K562 (cell line): Measurements from ENCODE around the gene BTBD2. TPM values are rescaled to one million over a fixed set of nuclear protein-coding genes. Genes with fewer than 3 reads are reported as not detected.

Experiments used
- ATAC-seq: fragments of 200-7000 bp; cut with Tn5 transposase; 3 replicates; pipeline ENCODE4 v1.9.1; 2020; ENCODE audit warnings: moderate library complexity
- BruUV-seq: library from RNA; stranded (reverse); fragments of 400-500 nt; replicated peaks from 2 replicates; lab custom pipeline; 2021; lab: Mats Ljungman, UMichigan
- CTCF ChIA-PET: fragments of 300-600 bp; formaldehyde crosslinking; extraction: SDS; loops from one replicate; lab custom pipeline; 2021; ENCODE audit warnings: low intra/inter-chr PET ratio; lab: Yijun Ruan, JAX
- POLR2A ChIA-PET: fragments of 300-600, 350-650 bp; sonication (Branson Sonifier 250); formaldehyde crosslinking; extraction: SDS; loops from one replicate; lab custom pipeline; 2021; ENCODE audit warnings: antibody characterized with exemption, inconsistent platforms; lab: Yijun Ruan, JAX
- DNase-seq, 4 experiments: peaks; one replicate each; pipeline versions ENCODE4 v3.0.0 to v3.0.0-alpha.2; 2011 to 2018; ENCODE audit warnings: low spot score in 3 of 4, mixed read lengths in 3 of 4; ENCODE audit errors: extremely low read depth in 1 of 4
- FAIRE-seq: peaks from 2 replicates; lab custom pipeline; 2011; peaks lifted over from hg19 to GRCh38; lab: Jason Lieb, UNC
- H2AFZ ChIP-seq: 2 replicates; pipeline ENCODE4 v1.6.0; 2011; ENCODE audit warnings: low read depth, low read length, control low read depth, inconsistent platforms
- H3K27ac ChIP-seq: fragments of 200-600 bp; 3 replicates; pipeline ENCODE4 v1.8.0; 2011; ENCODE audit warnings: low read depth, mild to moderate bottlenecking, control low read depth, inconsistent platforms, low read length, moderate library complexity, mixed read lengths; ENCODE audit errors: extremely low read depth
- H3K27me3 ChIP-seq, 2 experiments: fragments of 300-600 bp in 1 of 2; 2 replicates in 1 of 2; 3 replicates in 1 of 2; pipeline versions ENCODE4 v1.6.0 to v1.8.0; 2011; ENCODE audit warnings: inconsistent platforms in 2 of 2, low read length in 2 of 2, mild to moderate bottlenecking in 1 of 2, mixed read lengths in 1 of 2, moderate library complexity in 1 of 2; ENCODE audit not compliant: control insufficient read depth in 2 of 2, insufficient read depth in 2 of 2
- H3K36me3 ChIP-seq: fragments of 300-600 bp; 3 replicates; pipeline ENCODE4 v1.8.0; 2011; ENCODE audit warnings: mild to moderate bottlenecking, low read length, inconsistent platforms; ENCODE audit not compliant: control insufficient read depth, insufficient read depth
- H3K4me1 ChIP-seq, 2 experiments: fragments of 200-600 bp in 1 of 2; replicated peaks in 1 of 2; 2 replicates in 1 of 2; 3 replicates in 1 of 2; pipeline versions ENCODE4 v1.5.1 to v1.8.0; 2011; ENCODE audit warnings: inconsistent platforms in 2 of 2, low read length in 2 of 2, mild to moderate bottlenecking in 1 of 2, mixed read lengths in 1 of 2, moderate library complexity in 1 of 2; ENCODE audit not compliant: control insufficient read depth in 2 of 2, insufficient read depth in 2 of 2
- H3K4me2 ChIP-seq: 2 replicates; pipeline ENCODE4 v1.6.1; 2011; ENCODE audit warnings: low read length, control low read depth, inconsistent platforms, mixed read lengths; ENCODE audit not compliant: insufficient read depth
- H3K4me3 ChIP-seq: fragments of 200-600 bp; sonication (generic), shearing (Covaris generic); 2 replicates; pipeline ENCODE4 v1.5.1; 2016; ENCODE audit warnings: control low read depth, inconsistent platforms
- H3K79me2 ChIP-seq: fragments of 200-600 bp; 3 replicates; pipeline ENCODE4 v1.8.0; 2011; ENCODE audit warnings: low read length, inconsistent platforms; ENCODE audit not compliant: control insufficient read depth, insufficient read depth
- H3K9ac ChIP-seq, 2 experiments: 2 replicates each; pipeline versions ENCODE4 v1.6.0 to v1.6.1; 2011; ENCODE audit warnings: low read depth in 2 of 2, low read length in 2 of 2, control low read depth in 1 of 2, inconsistent platforms in 1 of 2, mild to moderate bottlenecking in 1 of 2, mixed read lengths in 1 of 2; ENCODE audit not compliant: insufficient read depth in 1 of 2
- H3K9me1 ChIP-seq: one replicate; pipeline ENCODE4 v1.6.0; 2011; ENCODE audit warnings: inconsistent platforms, mild to moderate bottlenecking, low read length, moderate library complexity; ENCODE audit not compliant: control insufficient read depth, insufficient read depth
- H3K9me3 ChIP-seq: replicated peaks from 2 replicates; pipeline ENCODE4 v1.5.1; 2011; ENCODE audit warnings: low read depth, low read length, inconsistent platforms; ENCODE audit not compliant: control insufficient read depth, insufficient read depth
- H4K20me1 ChIP-seq: replicated peaks from 2 replicates; pipeline ENCODE4 v1.6.1; 2011; ENCODE audit warnings: low read length, inconsistent platforms, mixed read lengths; ENCODE audit not compliant: control insufficient read depth, insufficient read depth
- ARHGAP35 ChIP-seq: fragments of 450-650 bp; IDR thresholded peaks from 2 replicates; pipeline ENCODE4 v1.6.1; 2018; ENCODE audit not compliant: partially characterized antibody
- ARNT ChIP-seq, 2 experiments: fragments of 450-650 bp; IDR thresholded peaks; 2 replicates each; pipeline ENCODE4 v1.6.1; 2016; ENCODE audit warnings: mild to moderate bottlenecking in 1 of 2
- CREB5 ChIP-seq: fragments of 250-450 bp; sonication (Bioruptor Pico); IDR thresholded peaks from 2 replicates; pipeline ENCODE4 v1.5.0; 2020; ENCODE audit warnings: mild to moderate bottlenecking
- DMBX1 ChIP-seq: fragments of 250-450 bp; sonication (Bioruptor Pico); IDR thresholded peaks from 2 replicates; pipeline ENCODE4 v1.8.0; 2022; ENCODE audit warnings: inconsistent platforms, mild to moderate bottlenecking, moderate library complexity, borderline replicate concordance
- EHMT2 ChIP-seq: fragments of 450-650 bp; IDR thresholded peaks from 2 replicates; pipeline ENCODE4 v1.6.1; 2018; ENCODE audit warnings: antibody characterized with exemption
- MED1 ChIP-seq: sonication (generic); formaldehyde crosslinking; IDR thresholded peaks from 2 replicates; pipeline ENCODE4 v1.8.1; 2023; ENCODE audit warnings: missing genetic modification reagents, borderline replicate concordance
- PYGO2 ChIP-seq: fragments of 450-650 bp; IDR thresholded peaks from 2 replicates; pipeline ENCODE4 v1.6.1; 2016; ENCODE audit warnings: mild to moderate bottlenecking, missing genetic modification characterization, moderate library complexity, missing compliant biosample characterization
- ZBTB5 ChIP-seq: fragments of 450-650 bp; IDR thresholded peaks from 2 replicates; pipeline ENCODE4 v1.6.1; 2017; ENCODE audit warnings: antibody characterized with exemption
- ZC3H11A ChIP-seq: IDR thresholded peaks from 2 replicates; pipeline ENCODE4 v1.6.1; 2012; ENCODE audit warnings: low read depth, low read length, improper control_type of control experiment
- ZNF644 ChIP-seq: fragments of 200-800 bp; sonication (Bioruptor generic); IDR thresholded peaks from 2 replicates; pipeline ENCODE4 v1.6.1; 2016; ENCODE audit warnings: low read depth, missing genetic modification characterization, missing compliant biosample characterization
- WGBS: fragments of 100-300 bp; shearing (Covaris generic); methylation state at CpG from one replicate; pipeline ENCODE4 v1.1.6; 2016; ENCODE audit warnings: low coverage, mixed read lengths; ENCODE audit not compliant: insufficient coverage; ENCODE audit errors: missing lambda C conversion rate; 5-methylcytosine and 5-hydroxymethylcytosine counted together
- in situ Hi-C: fragments of 300-500 bp; cut with MboI; formaldehyde crosslinking; loops from 4 replicates; pipeline ENCODE4 v1.15.0; 2018; ENCODE audit warnings: inconsistent platforms, mixed read lengths
- intact Hi-C: fragments of 100-400 bp; cut with micrococcal nuclease; formaldehyde crosslinking; loops from 2 replicates; pipeline ENCODE4 v1.14.2; 2022
- polyA plus RNA-seq, 8 experiments: library from polyadenylated mRNA; depleted of rRNA in 4 of 8; stranded (reverse) in 5 of 8; unstranded in 3 of 8; fragments of >200 nt; fragmentation: Nextera tagmentation in 2 of 8; fragmentation: Illumina TruSeq in 1 of 8; extraction: Ambion mirVana in 2 of 8; extraction: Trizol in 1 of 8; gene quantifications; 2 replicates each; pipeline versions ENCODE4 v1.2.1 to v1.2.3, GENCODE V29; 2011 to 2014; ENCODE audit warnings: inconsistent platforms in 1 of 8, missing spikeins in 1 of 8
- total RNA-seq, 7 experiments: library from RNA; depleted of rRNA in 6 of 7; stranded (reverse); fragments of >200 nt in 6 of 7; fragmentation: Illumina TruSeq in 2 of 7; extraction: Trizol in 2 of 7; gene quantifications; 2 replicates each; pipeline versions ENCODE4 v1.2.1 to v1.2.3, GENCODE V29; 2011 to 2021; ENCODE audit warnings: low replicate concordance in 1 of 7
- TF ChIP-seq, protein P1 (sequence below): fragments of 450-650 bp; IDR thresholded peaks from 2 replicates; pipeline ENCODE4 v1.7.0; 2016; ENCODE audit warnings: borderline replicate concordance
- TF ChIP-seq, protein P2 (sequence below): fragments of 150-350 bp; conservative IDR thresholded peaks from 2 replicates; pipeline ENCODE4 v1.6.1; 2014; ENCODE audit warnings: low read length

BTBD2 gene
- total and polyA plus RNA-seq, 9 of the 15 experiments (the other 6 are each of a cell fraction or from before 2014, with no cell fraction given): 0.10 to 15.6 (median 6.9) TPM

DNA sequence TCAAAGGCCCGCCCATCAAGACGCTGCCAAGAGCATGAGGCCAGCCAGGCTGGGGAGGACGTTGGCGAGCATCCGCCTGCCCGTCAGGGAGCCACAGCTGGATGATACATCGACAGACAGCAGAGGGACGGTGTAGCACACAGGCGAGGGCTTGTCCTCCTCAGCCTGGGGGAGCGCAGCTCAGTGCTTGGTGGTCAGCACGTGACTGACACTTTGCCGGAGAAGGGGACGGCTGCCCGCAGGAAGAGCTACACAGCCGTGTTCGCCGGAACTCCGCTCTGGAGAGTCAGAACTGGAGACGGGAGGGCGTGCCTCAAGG, 40.4 kb downstream of the BTBD2 start (continued):
- no peak for TF ChIP-seq CREB5 (CRISPR knock-in tag)
- TF ChIP-seq ZNF644: no peak
- no peak for TF ChIP-seq PYGO2 (tag)
- no peak for TF ChIP-seq EHMT2
- no peak for TF ChIP-seq ARNT (IDR thresholded peaks at IDR 0.05)

DNA sequence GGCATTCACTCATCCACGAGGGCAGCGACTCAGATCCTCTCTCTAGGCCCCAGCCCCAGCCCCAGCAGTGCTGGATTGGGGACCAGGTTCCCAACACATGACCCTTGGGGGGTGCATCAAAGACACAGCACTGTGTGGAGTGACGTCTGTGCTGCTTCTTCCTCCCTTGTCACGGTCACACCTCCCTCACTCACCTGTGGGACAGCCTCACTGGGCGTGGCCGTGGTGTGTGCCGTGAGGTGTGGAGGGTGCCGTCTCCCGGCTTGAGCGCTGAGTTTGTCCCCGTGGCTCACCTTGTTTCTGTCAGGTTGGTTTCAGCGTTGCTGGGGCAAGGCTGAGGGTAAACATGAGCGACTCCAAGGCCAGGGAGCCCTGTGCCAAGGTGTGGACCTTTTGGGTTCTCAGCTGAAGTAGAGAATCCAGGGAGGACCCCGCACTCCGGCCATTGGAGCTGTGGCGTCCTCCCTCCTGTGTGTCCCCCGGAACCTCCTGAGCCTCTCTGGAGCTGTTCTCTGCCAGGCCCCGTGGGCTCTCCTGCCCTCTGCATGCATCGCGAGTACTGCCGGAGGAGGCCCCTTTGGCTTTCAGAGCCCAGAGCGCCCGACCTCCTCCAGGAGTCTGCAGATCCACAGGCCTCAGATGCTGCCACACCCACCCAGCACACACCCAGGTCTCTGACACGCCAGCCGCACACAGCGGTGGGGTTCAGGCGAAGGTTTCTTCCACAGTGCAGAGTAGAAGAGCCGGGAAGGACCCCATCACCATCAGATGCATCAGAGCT, 40.9 kb downstream of the BTBD2 start:
- no peak for DNase-seq
- Histone ChIP-seq H3K4me1 (peaks cover 4 to 64% of the 10 kb centered on the region in 2 experiments; a peak in 4 of 5 replicates), H3K4me2 (no peak overlapping the region), H3K9me1 (no peaks in the 10 kb centered on the region), H3K9me3 (no peaks in the 10 kb centered on the region), H3K27me3 (no peaks in the 10 kb centered on the region), H3K27ac (no peak overlapping the region), H3K4me3 (no peak overlapping the region), H3K36me3 (peaks cover 71% of the 10 kb centered on the region; the same call in 2 of the 3 replicates), H3K79me2 (peaks cover 57% of the 10 kb centered on the region), H4K20me1 (0 out of 2 replicates have a peak, but pooled peaks cover 18% of the 10 kb centered on the region), H3K9ac (peak overlapping the region in 1 of 2 experiments; percentile 45; a peak in 1 of 4 replicates), H2AFZ (no peak overlapping the region)
- no peak for ATAC-seq
- in situ Hi-C loops: no loop called here
- WGBS: 93% methylated on average over 23 of the region's 28 CpGs
- intact Hi-C loops: no loop called here
- ChIA-PET POLR2A (no interaction called here), CTCF (no interaction called here)
- no TSS peak for BruUV-seq
- no peak for FAIRE-seq
- no peak for TF ChIP-seq DMBX1 (CRISPR knock-in tag)
- no peak for TF ChIP-seq ARHGAP35
- no peak for TF ChIP-seq ZBTB5
- TF ChIP-seq, protein P1, sequence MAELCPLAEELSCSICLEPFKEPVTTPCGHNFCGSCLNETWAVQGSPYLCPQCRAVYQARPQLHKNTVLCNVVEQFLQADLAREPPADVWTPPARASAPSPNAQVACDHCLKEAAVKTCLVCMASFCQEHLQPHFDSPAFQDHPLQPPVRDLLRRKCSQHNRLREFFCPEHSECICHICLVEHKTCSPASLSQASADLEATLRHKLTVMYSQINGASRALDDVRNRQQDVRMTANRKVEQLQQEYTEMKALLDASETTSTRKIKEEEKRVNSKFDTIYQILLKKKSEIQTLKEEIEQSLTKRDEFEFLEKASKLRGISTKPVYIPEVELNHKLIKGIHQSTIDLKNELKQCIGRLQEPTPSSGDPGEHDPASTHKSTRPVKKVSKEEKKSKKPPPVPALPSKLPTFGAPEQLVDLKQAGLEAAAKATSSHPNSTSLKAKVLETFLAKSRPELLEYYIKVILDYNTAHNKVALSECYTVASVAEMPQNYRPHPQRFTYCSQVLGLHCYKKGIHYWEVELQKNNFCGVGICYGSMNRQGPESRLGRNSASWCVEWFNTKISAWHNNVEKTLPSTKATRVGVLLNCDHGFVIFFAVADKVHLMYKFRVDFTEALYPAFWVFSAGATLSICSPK: no peak
- no peak for TF ChIP-seq MED1
- no peak for TF ChIP-seq ZC3H11A
- TF ChIP-seq, protein P2, sequence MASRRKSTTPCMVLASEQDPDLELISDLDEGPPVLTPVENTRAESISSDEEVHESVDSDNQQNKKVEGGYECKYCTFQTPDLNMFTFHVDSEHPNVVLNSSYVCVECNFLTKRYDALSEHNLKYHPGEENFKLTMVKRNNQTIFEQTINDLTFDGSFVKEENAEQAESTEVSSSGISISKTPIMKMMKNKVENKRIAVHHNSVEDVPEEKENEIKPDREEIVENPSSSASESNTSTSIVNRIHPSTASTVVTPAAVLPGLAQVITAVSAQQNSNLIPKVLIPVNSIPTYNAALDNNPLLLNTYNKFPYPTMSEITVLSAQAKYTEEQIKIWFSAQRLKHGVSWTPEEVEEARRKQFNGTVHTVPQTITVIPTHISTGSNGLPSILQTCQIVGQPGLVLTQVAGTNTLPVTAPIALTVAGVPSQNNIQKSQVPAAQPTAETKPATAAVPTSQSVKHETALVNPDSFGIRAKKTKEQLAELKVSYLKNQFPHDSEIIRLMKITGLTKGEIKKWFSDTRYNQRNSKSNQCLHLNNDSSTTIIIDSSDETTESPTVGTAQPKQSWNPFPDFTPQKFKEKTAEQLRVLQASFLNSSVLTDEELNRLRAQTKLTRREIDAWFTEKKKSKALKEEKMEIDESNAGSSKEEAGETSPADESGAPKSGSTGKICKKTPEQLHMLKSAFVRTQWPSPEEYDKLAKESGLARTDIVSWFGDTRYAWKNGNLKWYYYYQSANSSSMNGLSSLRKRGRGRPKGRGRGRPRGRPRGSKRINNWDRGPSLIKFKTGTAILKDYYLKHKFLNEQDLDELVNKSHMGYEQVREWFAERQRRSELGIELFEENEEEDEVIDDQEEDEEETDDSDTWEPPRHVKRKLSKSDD: no peak
